Measurements from ENCODE around the gene PDX1.

GRCh38 chr13:27907121-27907787 lies 12.5 kb upstream of the PDX1 start:
- TF ChIP-seq, protein P1, sequence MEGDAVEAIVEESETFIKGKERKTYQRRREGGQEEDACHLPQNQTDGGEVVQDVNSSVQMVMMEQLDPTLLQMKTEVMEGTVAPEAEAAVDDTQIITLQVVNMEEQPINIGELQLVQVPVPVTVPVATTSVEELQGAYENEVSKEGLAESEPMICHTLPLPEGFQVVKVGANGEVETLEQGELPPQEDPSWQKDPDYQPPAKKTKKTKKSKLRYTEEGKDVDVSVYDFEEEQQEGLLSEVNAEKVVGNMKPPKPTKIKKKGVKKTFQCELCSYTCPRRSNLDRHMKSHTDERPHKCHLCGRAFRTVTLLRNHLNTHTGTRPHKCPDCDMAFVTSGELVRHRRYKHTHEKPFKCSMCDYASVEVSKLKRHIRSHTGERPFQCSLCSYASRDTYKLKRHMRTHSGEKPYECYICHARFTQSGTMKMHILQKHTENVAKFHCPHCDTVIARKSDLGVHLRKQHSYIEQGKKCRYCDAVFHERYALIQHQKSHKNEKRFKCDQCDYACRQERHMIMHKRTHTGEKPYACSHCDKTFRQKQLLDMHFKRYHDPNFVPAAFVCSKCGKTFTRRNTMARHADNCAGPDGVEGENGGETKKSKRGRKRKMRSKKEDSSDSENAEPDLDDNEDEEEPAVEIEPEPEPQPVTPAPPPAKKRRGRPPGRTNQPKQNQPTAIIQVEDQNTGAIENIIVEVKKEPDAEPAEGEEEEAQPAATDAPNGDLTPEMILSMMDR (conservative IDR thresholded peaks at IDR 0.05): no peak
- no peak for TF ChIP-seq EZH2 (IDR thresholded peaks at IDR 0.05; ENCODE audit: low read depth)
